ENCODE results near the gene NPIPA8.
"Not testable (repeated sequence)": the region's sequence is repeated elsewhere in the genome, so short reads cannot be mapped to it uniquely, and the experiment has no call there.

NPIPA8 gene

GRCh38 chr16:18270171-18270570 is 66.4 kb downstream of the NPIPA8 start:
- DNase-seq: not testable (repeated sequence)

Data from NCI-H446 treated with DMSO at 0.1 percent for 48 hours (cell line).